HepG2 (cell line): Measurements from ENCODE around the gene EGLN2.
"Not testable (repeated sequence)": the region's sequence is repeated elsewhere in the genome, so short reads cannot be mapped to it uniquely, and the experiment has no call there.

Experiments
- FOXM1 ChIP-seq: sonication (generic); formaldehyde crosslinking; IDR thresholded peaks from 2 replicates; pipeline ENCODE4 v1.5.0; 2020; ENCODE audit warnings: missing genetic modification reagents
- GFI1 ChIP-seq: sonication (generic); formaldehyde crosslinking; IDR thresholded peaks from 2 replicates; pipeline ENCODE4 v1.5.0; 2020; ENCODE audit warnings: missing genetic modification reagents, mild to moderate bottlenecking, borderline replicate concordance
- U2AF1 ChIP-seq: fragments of 200-400 bp; formaldehyde crosslinking; optimal IDR thresholded peaks from 2 replicates; pipeline ENCODE3; 2017; ENCODE audit warnings: mild to moderate bottlenecking, low read depth, low read length
- ZNF136 ChIP-seq: sonication (generic); formaldehyde crosslinking; IDR thresholded peaks from 2 replicates; pipeline ENCODE4 v1.8.1; 2022; ENCODE audit warnings: low read depth, mild to moderate bottlenecking, moderate library complexity, missing genetic modification reagents
- TF ChIP-seq, protein P1 (sequence below): sonication (generic); formaldehyde crosslinking; IDR thresholded peaks from 2 replicates; pipeline ENCODE4 v1.5.0; 2020; ENCODE audit warnings: mild to moderate bottlenecking, missing genetic modification reagents, moderate library complexity

DNA sequence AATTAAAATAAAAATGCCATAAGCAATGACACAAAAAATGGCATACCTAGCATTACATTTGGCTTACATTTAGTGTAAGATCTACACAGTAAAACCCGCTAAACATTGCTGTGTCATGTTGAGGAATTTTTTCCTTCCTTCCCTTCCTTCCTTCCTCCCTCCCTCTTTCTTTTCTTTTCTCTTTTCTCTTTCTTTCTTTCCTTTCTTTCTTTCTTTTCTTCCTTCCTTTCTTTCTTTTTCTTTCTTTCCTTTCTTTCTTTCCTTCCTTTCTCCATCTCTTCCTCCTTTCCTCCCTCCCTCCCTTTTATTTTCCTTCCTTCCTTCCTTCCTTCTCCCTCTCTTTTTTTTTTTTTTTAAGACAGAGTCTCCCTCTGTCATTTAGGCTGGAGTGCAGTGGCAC lies 39.5 kb downstream of the EGLN2 start:
- TF ChIP-seq FOXM1; ZNF136 (CRISPR knock-in tag); U2AF1; GFI1: not testable (repeated sequence)
- TF ChIP-seq, protein P1, sequence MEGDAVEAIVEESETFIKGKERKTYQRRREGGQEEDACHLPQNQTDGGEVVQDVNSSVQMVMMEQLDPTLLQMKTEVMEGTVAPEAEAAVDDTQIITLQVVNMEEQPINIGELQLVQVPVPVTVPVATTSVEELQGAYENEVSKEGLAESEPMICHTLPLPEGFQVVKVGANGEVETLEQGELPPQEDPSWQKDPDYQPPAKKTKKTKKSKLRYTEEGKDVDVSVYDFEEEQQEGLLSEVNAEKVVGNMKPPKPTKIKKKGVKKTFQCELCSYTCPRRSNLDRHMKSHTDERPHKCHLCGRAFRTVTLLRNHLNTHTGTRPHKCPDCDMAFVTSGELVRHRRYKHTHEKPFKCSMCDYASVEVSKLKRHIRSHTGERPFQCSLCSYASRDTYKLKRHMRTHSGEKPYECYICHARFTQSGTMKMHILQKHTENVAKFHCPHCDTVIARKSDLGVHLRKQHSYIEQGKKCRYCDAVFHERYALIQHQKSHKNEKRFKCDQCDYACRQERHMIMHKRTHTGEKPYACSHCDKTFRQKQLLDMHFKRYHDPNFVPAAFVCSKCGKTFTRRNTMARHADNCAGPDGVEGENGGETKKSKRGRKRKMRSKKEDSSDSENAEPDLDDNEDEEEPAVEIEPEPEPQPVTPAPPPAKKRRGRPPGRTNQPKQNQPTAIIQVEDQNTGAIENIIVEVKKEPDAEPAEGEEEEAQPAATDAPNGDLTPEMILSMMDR (CRISPR knock-in tag), result not testable (repeated sequence)
